Nephron progenitor cell (in vitro differentiated cells): Measurements from ENCODE around the gene CER1.
A peak's percentile ranks its signal among the peaks of the same experiment; 100 is the strongest.

ENCODE experiments used
- DNase-seq: peaks from one replicate; pipeline ENCODE4 v3.0.0; 2021
- H3K27ac Mint-ChIP-seq: 2 replicates; pipeline ENCODE4 v1.8.0; 2021; ENCODE audit warnings: mild to moderate bottlenecking, moderate library complexity, mixed read lengths
- H3K27me3 Mint-ChIP-seq: 2 replicates; pipeline ENCODE4 v1.8.0; 2021; ENCODE audit warnings: mild to moderate bottlenecking, low read depth, mixed read lengths; ENCODE audit not compliant: poor library complexity
- H3K36me3 Mint-ChIP-seq: 2 replicates; pipeline ENCODE4 v1.8.0; 2021; ENCODE audit warnings: low read depth, mixed read lengths
- H3K4me1 Mint-ChIP-seq: 2 replicates; pipeline ENCODE4 v1.8.0; 2021; ENCODE audit warnings: mixed read lengths
- H3K4me3 Mint-ChIP-seq: 2 replicates; pipeline ENCODE4 v1.8.0; 2021; ENCODE audit warnings: mild to moderate bottlenecking, moderate library complexity, mixed read lengths
- H3K9me3 Mint-ChIP-seq: 2 replicates; pipeline ENCODE4 v1.8.0; 2021; ENCODE audit warnings: mild to moderate bottlenecking, moderate library complexity, mixed read lengths
- TF ChIP-seq, protein P1 (sequence below): fragments of 200-600 bp; sonication (generic); IDR thresholded peaks from 2 replicates; pipeline ENCODE4 v1.5.0; 2021; ENCODE audit warnings: antibody characterized with exemption

The CER1 gene

GRCh38 chr9:14702200-14702720 lies 20.3 kb downstream of the CER1 start:
- peaks cover 30% of the 10 kb centered on the region for H3K9me3 Mint-ChIP-seq
- peaks cover 11% of the 10 kb centered on the region for H3K36me3 Mint-ChIP-seq

GRCh38 chr9:14693251-14693861 lies 29.2 kb downstream of the CER1 start, which contains the start of gene ZDHHC21:
ZDHHC21 (minus strand) TSS chr9:14693432; CDS start chr9:14674340, 19,092 bp downstream.
- peaks cover 40% of the 10 kb centered on the region for H3K27me3 Mint-ChIP-seq
- DNase-seq: peak; percentile 73
- peaks cover 30% of the 10 kb centered on the region for H3K4me1 Mint-ChIP-seq
- no peaks in the 10 kb centered on the region for H3K9me3 Mint-ChIP-seq
- no peak within 1 kb of the TSS for H3K27ac Mint-ChIP-seq
- TF ChIP-seq, protein P1, sequence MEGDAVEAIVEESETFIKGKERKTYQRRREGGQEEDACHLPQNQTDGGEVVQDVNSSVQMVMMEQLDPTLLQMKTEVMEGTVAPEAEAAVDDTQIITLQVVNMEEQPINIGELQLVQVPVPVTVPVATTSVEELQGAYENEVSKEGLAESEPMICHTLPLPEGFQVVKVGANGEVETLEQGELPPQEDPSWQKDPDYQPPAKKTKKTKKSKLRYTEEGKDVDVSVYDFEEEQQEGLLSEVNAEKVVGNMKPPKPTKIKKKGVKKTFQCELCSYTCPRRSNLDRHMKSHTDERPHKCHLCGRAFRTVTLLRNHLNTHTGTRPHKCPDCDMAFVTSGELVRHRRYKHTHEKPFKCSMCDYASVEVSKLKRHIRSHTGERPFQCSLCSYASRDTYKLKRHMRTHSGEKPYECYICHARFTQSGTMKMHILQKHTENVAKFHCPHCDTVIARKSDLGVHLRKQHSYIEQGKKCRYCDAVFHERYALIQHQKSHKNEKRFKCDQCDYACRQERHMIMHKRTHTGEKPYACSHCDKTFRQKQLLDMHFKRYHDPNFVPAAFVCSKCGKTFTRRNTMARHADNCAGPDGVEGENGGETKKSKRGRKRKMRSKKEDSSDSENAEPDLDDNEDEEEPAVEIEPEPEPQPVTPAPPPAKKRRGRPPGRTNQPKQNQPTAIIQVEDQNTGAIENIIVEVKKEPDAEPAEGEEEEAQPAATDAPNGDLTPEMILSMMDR: no peak
- peak within 1 kb of the TSS; percentile 97 for H3K4me3 Mint-ChIP-seq
- peaks cover 16% of the 10 kb centered on the region for H3K36me3 Mint-ChIP-seq

More at GRCh38 chr9:14702200-14702720, 20.3 kb downstream of the CER1 start:
- TF ChIP-seq, protein P1: no peak
- Mint-ChIP-seq H3K4me1 (no peaks in the 10 kb centered on the region), H3K4me3 (no peak overlapping the region), H3K27me3 (peaks cover 10% of the 10 kb centered on the region), H3K27ac (no peak overlapping the region)
- DNase-seq: no peak

DNA sequence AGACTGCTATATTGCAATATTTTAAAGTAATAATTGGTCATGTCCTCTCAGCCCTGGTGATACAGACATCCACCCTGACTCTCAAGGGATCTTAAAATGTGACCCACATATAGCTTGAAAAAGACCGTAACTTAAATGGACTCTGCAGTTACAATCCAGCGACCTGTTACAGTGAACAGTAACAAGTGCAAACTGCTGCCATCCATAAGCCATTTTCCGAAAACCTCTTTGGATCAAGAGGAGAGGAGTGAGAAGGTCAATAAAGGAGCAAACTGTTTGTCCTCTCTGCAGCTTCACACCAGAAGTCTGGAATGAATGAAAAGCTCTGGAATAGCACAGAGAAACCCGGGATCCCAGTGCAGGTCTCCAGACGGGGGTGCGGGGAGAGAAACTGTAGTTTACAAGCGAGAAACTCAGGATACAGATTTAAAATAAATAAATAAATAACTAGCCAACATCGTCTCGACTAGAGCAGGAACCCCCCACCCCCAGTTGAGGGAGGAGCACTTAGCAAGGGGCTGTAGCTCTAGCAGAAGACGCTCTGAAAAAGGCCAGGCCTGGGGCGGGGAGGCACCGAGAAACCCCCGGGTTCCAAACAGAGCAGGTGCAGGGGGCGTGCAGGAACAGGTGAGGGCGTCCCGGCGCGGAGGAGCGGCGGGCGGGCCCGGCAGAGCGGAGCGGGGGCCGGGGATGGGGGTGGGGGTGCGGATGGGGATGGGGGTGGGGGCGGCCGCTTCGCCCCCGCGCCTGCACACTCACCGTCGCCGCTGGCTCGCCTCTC lies 29.9 kb downstream of the CER1 start:
- H3K36me3 Mint-ChIP-seq: peaks cover 23% of the 10 kb centered on the region
- no peaks in the 10 kb centered on the region for H3K9me3 Mint-ChIP-seq
- H3K4me1 Mint-ChIP-seq: peaks cover 34% of the 10 kb centered on the region
- H3K27ac Mint-ChIP-seq: no peak overlapping the region
- DNase-seq: no peak
- TF ChIP-seq, protein P1: no peak
- peak overlapping the region; percentile 97 for H3K4me3 Mint-ChIP-seq
- peaks cover 34% of the 10 kb centered on the region for H3K27me3 Mint-ChIP-seq

GRCh38 chr9:14690948-14691730 lies 31.4 kb downstream of the CER1 start:
- peaks cover 1% of the 10 kb centered on the region for H3K9me3 Mint-ChIP-seq
- peaks cover 22% of the 10 kb centered on the region for H3K27me3 Mint-ChIP-seq
- peaks cover 38% of the 10 kb centered on the region for H3K36me3 Mint-ChIP-seq
- H3K4me3 Mint-ChIP-seq: peak overlapping the region; percentile 19
- H3K4me1 Mint-ChIP-seq: peaks cover 34% of the 10 kb centered on the region
- TF ChIP-seq, protein P1: no peak
- DNase-seq: no peak
- H3K27ac Mint-ChIP-seq: no peak overlapping the region

DNA sequence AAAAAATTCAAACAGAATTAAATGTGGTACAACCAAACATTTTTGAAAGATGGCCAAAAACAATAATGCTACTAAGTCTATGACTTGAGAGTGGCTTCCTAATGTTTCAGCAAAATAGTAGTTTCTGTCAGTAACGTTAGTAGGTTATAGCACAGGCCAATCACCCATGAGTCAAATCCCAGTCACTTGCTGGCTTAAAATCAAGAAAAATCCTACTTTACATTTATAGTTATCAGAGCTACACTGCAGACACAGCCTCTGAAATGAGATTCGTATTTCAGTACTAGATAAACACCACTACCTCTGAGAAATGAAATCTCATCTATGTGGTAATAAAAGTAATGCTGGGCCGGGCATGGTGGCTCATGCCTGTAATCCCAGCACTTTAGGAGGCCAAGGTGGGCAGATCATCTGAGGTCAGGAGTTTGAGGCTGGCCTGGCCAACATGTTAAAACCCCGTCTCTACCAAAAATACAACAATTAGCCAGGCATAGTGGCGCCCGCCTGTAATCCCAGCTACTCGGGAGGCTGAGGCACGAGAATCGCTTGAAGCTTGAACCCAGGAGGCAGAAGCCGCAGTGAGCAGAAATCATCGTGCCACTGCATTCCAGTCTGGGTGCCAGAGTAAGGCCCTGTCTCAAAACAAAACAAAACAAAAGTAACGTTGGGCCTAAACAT lies 35.4 kb downstream of the CER1 start:
- H3K4me1 Mint-ChIP-seq: peaks cover 17% of the 10 kb centered on the region
- no peaks in the 10 kb centered on the region for H3K27me3 Mint-ChIP-seq
- TF ChIP-seq, protein P1: no peak
- H3K9me3 Mint-ChIP-seq: peaks cover 9% of the 10 kb centered on the region
- peaks cover 61% of the 10 kb centered on the region for H3K36me3 Mint-ChIP-seq
- no peak for DNase-seq
- H3K27ac Mint-ChIP-seq: no peak overlapping the region
- H3K4me3 Mint-ChIP-seq: no peak overlapping the region
